ENCODE results near the gene FARSA.
"Not testable (repeated sequence)": the region's sequence is repeated elsewhere in the genome, so short reads cannot be mapped to it uniquely, and the experiment has no call there.

FARSA gene

GRCh38 chr19:12953799-12954611, 20.5 kb upstream of the FARSA start:
- DNase-seq (ENCODE audit: low read depth in 3 of 3): no peak

DNA sequence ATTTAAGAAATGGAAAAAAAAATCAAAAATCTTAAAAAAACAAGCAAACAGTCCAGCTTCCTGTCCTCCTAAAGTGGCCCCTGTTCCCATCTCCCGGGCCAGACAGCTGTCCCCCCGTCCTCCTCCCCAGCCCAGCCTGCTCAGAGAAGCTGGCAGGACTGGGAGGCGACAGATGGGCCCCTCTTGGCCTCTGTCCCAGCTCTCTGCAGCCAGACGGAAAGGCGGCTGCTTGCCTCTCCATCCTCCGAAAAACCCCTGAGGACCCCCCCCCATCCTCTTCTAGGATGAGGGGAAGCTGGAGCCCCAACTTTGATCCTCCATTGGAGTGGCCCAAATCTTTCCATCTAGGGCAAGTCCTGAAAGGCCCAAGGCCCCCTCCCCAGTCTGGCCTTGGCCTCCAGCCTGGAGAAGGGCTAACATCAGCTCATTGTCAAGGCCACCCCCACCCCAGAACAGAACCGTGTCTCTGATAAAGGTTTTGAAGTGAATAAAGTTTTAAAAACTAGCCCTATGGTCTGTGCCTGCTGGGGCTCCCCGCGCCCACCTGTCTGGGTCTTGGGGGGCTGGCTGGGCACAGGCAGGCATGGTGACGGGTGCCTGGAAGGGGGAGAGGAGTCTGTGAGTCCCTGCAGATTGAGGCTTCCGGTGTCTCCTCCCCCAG, 19.8 kb upstream of the FARSA start:
- no peak for DNase-seq (ENCODE audit: low read depth in 3 of 3)

GRCh38 chr19:12952488-12953137, 19.1 kb upstream of the FARSA start:
- DNase-seq (ENCODE audit: low read depth in 3 of 3): no peak

- not testable (repeated sequence) for DNase-seq (ENCODE audit: low read depth in 3 of 3)
These were observed 18.5 kb upstream of the FARSA start for GRCh38 chr19:12952050-12952449.

- no peak for DNase-seq (ENCODE audit: low read depth in 3 of 3)
These were observed 16.1 kb upstream of the FARSA start for GRCh38 chr19:12949363-12950283.

- DNase-seq (ENCODE audit: low read depth in 3 of 3): no peak
These were observed 15.3 kb upstream of the FARSA start for GRCh38 chr19:12948612-12949362.

DNA sequence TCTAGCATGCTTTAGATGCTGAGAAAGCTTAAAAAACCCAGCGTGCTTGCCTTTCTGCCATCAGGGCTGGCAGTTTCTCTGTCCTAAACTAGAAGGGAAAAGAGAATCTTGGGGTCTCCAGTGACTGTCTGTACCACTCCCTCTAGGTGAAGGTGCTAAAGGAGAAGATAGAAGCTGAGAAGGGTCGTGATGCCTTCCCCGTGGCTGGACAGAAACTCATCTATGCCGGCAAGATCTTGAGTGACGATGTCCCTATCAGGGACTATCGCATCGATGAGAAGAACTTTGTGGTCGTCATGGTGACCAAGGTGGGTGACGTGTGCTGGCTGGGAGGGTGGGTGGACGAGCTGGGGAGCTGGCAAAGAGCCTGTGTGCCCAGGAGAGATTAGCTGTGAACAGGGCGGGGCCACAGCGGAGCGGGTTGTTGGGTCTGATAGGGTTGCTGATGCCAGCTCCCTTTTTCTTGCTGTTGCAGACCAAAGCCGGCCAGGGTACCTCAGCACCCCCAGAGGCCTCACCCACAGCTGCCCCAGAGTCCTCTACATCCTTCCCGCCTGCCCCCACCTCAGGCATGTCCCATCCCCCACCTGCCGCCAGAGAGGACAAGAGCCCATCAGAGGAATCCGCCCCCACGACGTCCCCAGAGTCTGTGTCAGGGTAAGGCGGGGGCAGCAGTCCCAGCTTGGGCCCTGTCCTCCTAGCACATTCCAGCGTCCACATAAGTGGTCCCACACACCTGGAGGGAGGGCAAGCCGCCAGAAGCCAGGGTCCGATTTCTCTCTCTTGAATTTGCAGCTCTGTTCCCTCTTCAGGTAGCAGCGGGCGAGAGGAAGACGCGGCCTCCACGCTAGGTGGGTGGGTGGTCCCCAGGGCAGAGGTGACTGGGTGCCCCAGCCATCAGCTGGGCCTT, 14.4 kb upstream of the FARSA start:
- no peak for DNase-seq (ENCODE audit: low read depth in 3 of 3)

DNA sequence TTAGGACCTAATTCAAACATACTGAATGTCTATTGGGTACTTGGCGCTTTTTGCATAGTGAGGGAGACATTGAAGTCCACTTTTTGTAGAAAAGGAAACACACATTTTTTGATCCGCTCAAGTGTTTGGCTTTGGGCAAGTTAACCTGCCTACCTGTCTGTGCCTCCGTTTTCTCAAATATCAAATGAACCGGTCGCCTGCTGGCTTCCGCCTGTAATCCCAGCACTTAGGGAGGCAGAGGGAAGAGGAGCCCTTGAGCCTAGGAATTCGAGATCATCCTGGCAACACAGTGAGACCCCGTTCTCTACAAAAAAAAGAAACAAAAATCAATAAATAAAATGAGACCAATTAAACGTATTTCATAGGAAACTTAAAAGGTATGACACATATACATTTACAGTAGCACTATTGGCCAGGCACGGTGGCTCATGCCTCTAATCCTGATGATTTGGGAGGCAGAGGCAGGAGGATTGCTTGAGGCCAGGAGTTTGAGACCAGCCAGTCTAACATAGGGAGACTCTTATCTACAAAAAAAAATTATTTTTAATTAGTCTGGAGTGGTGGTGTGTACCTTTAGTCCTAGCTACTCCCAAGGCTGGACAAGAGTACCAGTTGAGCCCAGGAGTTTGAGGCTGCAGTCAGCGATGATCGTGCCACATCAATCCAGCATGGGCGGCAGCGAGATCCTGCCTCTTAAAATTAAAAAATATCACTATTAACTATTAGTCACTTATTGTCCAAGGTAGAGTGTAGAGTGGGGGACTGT, 13.4 kb upstream of the FARSA start:
- no peak for DNase-seq (ENCODE audit: low read depth in 3 of 3)

DNA sequence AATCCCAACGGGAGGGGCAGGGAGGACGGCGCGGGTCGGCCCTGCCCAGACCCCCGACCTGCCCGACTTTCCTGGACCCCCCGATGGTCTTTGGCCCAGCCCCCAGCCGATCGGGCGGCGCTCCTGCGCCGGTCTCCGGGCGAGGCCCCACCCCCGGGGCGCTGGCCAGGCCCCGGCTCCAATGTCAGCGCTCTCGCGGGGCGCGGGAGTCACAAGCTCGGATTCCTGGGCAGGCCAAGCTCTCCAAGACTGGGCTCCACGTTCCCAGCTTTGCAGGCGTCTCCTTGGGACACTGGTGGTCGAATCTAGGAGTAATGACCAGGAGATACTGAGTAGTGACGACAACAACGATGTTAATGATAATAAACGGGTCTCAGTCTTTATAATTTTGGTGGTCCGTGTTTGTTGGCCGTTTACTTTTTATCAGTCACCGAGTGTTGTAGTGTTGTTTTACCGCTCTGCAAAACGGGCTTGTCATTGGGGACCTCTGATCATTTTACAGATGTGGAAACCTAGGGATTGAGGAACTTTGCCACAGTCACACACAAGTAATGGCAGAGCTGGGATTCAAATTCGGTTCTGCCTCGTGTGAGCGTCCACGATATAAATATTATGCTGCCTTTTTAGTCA, 12.7 kb upstream of the FARSA start:
- peak; percentile 24 to 47 (median 29) for DNase-seq (ENCODE audit: low read depth in 3 of 3)

GRCh38 chr19:12945479-12946091, 12.1 kb upstream of the FARSA start, which contains the start of gene RAD23A:
RAD23A (plus strand) TSS chr19:12945862; CDS start chr19:12945949, 87 bp downstream.
- peak; percentile 97 to 98 (median 98) for DNase-seq (ENCODE audit: low read depth in 3 of 3)

DNA sequence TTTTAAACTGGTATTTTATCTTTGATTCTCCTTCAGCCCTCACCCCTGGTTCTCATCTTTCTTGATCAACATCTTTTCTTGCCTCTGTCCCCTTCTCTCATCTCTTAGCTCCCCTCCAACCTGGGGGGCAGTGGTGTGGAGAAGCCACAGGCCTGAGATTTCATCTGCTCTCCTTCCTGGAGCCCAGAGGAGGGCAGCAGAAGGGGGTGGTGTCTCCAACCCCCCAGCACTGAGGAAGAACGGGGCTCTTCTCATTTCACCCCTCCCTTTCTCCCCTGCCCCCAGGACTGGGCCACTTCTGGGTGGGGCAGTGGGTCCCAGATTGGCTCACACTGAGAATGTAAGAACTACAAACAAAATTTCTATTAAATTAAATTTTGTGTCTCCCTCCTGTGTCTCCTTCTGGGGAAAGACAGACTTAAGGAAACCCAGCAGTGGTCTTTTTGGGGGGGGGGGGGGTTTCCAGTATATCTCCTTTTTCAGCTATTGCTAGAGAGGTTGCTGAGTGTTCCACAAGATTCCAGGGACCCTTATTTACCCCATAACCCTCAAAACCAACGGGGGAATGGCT, 10.7 kb upstream of the FARSA start:
- DNase-seq (ENCODE audit: low read depth in 3 of 3): no peak

DNA sequence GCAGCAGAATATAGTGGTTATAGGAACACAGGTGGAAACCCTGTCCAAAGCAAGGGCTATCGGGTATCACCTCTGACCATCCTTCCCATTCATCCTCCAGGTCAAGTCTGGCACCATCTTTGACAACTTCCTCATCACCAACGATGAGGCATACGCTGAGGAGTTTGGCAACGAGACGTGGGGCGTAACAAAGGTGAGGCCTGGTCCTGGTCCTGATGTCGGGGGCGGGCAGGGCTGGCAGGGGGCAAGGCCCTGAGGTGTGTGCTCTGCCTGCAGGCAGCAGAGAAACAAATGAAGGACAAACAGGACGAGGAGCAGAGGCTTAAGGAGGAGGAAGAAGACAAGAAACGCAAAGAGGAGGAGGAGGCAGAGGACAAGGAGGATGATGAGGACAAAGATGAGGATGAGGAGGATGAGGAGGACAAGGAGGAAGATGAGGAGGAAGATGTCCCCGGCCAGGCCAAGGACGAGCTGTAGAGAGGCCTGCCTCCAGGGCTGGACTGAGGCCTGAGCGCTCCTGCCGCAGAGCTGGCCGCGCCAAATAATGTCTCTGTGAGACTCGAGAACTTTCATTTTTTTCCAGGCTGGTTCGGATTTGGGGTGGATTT, 10.0 kb upstream of the FARSA start:
- DNase-seq (ENCODE audit: low read depth in 3 of 3): no peak

GRCh38 chr19:12940897-12941296, 7.4 kb upstream of the FARSA start:
- DNase-seq (ENCODE audit: low read depth in 3 of 3): no peak

DNA sequence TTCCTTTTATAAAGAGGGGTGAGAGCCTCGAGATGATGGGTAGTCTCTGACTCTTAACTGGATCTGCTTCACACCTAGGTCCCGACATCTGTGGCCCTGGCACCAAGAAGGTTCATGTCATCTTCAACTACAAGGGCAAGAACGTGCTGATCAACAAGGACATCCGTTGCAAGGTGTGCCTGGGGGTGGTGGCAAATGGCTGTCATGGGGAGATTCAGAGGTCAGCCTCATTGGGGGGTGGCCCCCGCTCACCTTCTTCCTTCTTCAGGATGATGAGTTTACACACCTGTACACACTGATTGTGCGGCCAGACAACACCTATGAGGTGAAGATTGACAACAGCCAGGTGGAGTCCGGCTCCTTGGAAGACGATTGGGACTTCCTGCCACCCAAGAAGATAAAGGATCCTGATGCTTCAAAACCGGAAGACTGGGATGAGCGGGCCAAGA, 6.5 kb upstream of the FARSA start:
- no peak for DNase-seq (ENCODE audit: low read depth in 3 of 3)

DNA sequence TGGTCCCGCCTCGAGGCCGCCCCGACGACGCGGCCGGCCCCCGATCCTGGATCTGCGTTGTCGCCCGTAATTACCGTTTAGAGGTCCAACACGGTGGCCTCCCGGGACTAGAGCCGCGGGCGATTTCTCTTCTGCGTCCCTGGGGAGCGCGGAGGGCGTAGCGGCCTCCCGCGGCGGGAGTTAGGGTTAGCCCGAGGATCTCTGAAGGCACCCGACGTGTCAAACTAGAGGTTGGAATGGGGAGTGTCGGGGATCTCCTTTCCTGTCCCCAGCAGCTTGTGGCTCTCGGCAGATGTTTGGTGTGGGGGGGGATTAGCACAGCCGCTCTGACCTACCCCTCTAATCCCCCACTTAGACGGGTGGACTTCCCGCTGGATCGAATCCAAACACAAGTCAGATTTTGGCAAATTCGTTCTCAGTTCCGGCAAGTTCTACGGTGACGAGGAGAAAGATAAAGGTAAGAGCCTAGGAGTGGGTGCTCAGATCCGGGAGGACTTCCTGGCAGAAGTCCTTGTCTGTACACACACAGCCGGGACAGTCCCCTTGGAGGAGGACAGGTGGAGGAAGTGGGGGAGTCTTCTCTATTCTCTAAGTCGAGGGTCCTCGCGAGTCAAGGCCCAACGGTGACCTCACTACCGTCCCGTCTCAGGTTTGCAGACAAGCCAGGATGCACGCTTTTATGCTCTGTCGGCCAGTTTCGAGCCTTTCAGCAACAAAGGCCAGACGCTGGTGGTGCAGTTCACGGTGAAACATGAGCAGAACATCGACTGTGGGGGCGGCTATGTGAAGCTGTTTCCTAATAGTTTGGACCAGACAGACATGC, 5.5 kb upstream of the FARSA start:
- DNase-seq (ENCODE audit: low read depth in 3 of 3): peak in 1 of 3 experiments; percentile 29

Data from stimulated activated CD4-positive, alpha-beta T cell treated with anti-CD3 and anti-CD28 coated beads, TNF-alpha, amount 100 ng/mL, for 24 hours (primary cell).